ENCODE measurements around the gene NIPBL. TPM values are rescaled to one million over a fixed set of nuclear protein-coding genes. Genes with fewer than 3 reads are reported as not detected.

Gene NIPBL
- total and polyA plus RNA-seq, 2 of the 8 experiments (the other 6 are each of a cell fraction or from before 2014, with no cell fraction given): 21.1 to 53.5 TPM

- TF ChIP-seq EZH2 (IDR thresholded peaks at IDR 0.05; ENCODE audit: low read depth, low read length, severe bottlenecking): no peak
Measured at GRCh38 chr5:36946101-36946500, 69.5 kb downstream of the NIPBL start (continued).

- H2BK5ac ChIP-seq (ENCODE audit: low read depth, low read length): no peak overlapping the region
- no peak overlapping the region for H3K18ac ChIP-seq (ENCODE audit: extremely low read depth, low read length)
- no peaks in the 10 kb centered on the region for H3K23me2 ChIP-seq (ENCODE audit: low read depth, low read length)
- no peaks in the 10 kb centered on the region for H3K79me1 ChIP-seq (ENCODE audit: low read depth, low read length)
- no peak overlapping the region for H2BK15ac ChIP-seq (ENCODE audit: low read length)
- no peak overlapping the region for H3K14ac ChIP-seq (ENCODE audit: insufficient read length)
- H3K4ac ChIP-seq (replicated peaks; ENCODE audit: insufficient read length, low read depth, low read length): no peak overlapping the region
- no peak overlapping the region for H2AK5ac ChIP-seq (ENCODE audit: low read depth, low read length)
- H2BK120ac ChIP-seq (replicated peaks; ENCODE audit: low read depth, low read length): no peak overlapping the region
- H3K4me2 ChIP-seq (ENCODE audit: insufficient read depth in 1 of 2, low read depth in 2 of 2, low read length in 2 of 2): no peak overlapping the region
- no peak for DNase-seq (ENCODE audit: low read depth in 1 of 2, low spot score in 2 of 2)
- H4K20me1 ChIP-seq (replicated peaks in 1 of 2; ENCODE audit: control insufficient read depth in 1 of 2, insufficient read depth in 2 of 2, low read length in 2 of 2): peaks cover 1 to 3% of the 10 kb centered on the region in 2 experiments
- no peak overlapping the region for H2BK12ac ChIP-seq (ENCODE audit: low read depth, low read length)
- H4K91ac ChIP-seq (replicated peaks; ENCODE audit: insufficient read length, low read length): no peak overlapping the region
- no peaks in the 10 kb centered on the region for H3K27me3 ChIP-seq (replicated peaks in 1 of 4; ENCODE audit: control insufficient read depth in 3 of 4, extremely low read depth in 1 of 4, insufficient read depth in 3 of 4, low read length in 3 of 4)
- H2BK20ac ChIP-seq (ENCODE audit: low read length): no peak overlapping the region
- FAIRE-seq: no peak
- no peak overlapping the region for H3K9ac ChIP-seq (replicated peaks in 1 of 4; ENCODE audit: extremely low read depth in 1 of 4, low read depth in 3 of 4, low read length in 3 of 4)
- H4K8ac ChIP-seq (ENCODE audit: extremely low read depth, insufficient read depth, low read length): no peak overlapping the region
- no peaks in the 10 kb centered on the region for H3K4me1 ChIP-seq (replicated peaks in 1 of 4; ENCODE audit: control insufficient read depth in 3 of 4, insufficient read depth in 4 of 4, low read length in 3 of 4)
- no peaks in the 10 kb centered on the region for H3K9me3 ChIP-seq (ENCODE audit: insufficient read depth in 2 of 2, low read depth in 1 of 2, low read length in 1 of 2)
- peaks cover 0 to 90% of the 10 kb centered on the region in 2 experiments; a peak in 2 of 4 replicates for H3K79me2 ChIP-seq (ENCODE audit: control insufficient read depth in 1 of 2, insufficient read depth in 2 of 2, low read length in 2 of 2)
- no peak overlapping the region for H3K56ac ChIP-seq (replicated peaks; ENCODE audit: insufficient read length, low read depth, low read length)
- H4K5ac ChIP-seq (ENCODE audit: insufficient read length, low read depth, low read length): no peak overlapping the region
- ChIA-PET CTCF (ENCODE audit: partially characterized antibody) (interaction anchor here (1.3 kb wide), 1 partner anchor 9 kb away, joined by 3 read pairs; no protein-coding TSS in a partner anchor), POLR2A (ENCODE audit: partially characterized antibody) (interaction anchor here (0.7 kb wide), 1 partner anchor 183 kb away, joined by 3 read pairs; no protein-coding TSS in a partner anchor)
- H3K4me3 ChIP-seq (ENCODE audit: extremely low read depth in 1 of 4, insufficient read depth in 2 of 4, low read depth in 3 of 4, low read length in 4 of 4): no peak overlapping the region
- H3K23ac ChIP-seq (ENCODE audit: insufficient read length): no peak overlapping the region
- H2AFZ ChIP-seq (ENCODE audit: low read length): no peak overlapping the region
- H3K36me3 ChIP-seq (ENCODE audit: control insufficient read depth in 2 of 4, insufficient read depth in 4 of 4, low read length in 3 of 4): no peaks in the 10 kb centered on the region
- no peak for TF ChIP-seq TCF12 (IDR thresholded peaks at IDR 0.05; ENCODE audit: low read depth, low read length)
- no peak for TF ChIP-seq JUN (IDR thresholded peaks at IDR 0.05; ENCODE audit: low read depth, low read length)
- no peak for TF ChIP-seq SP4 (IDR thresholded peaks at IDR 0.05; ENCODE audit: low read length)
- TF ChIP-seq, protein P1, sequence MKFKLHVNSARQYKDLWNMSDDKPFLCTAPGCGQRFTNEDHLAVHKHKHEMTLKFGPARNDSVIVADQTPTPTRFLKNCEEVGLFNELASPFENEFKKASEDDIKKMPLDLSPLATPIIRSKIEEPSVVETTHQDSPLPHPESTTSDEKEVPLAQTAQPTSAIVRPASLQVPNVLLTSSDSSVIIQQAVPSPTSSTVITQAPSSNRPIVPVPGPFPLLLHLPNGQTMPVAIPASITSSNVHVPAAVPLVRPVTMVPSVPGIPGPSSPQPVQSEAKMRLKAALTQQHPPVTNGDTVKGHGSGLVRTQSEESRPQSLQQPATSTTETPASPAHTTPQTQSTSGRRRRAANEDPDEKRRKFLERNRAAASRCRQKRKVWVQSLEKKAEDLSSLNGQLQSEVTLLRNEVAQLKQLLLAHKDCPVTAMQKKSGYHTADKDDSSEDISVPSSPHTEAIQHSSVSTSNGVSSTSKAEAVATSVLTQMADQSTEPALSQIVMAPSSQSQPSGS (IDR thresholded peaks at IDR 0.05; ENCODE audit: low read length): no peak
- TF ChIP-seq HDAC6 (IDR thresholded peaks at IDR 0.05; ENCODE audit: low read depth, low read length): no peak
- TF ChIP-seq SP1 (IDR thresholded peaks at IDR 0.05; ENCODE audit: low read depth, low read length): no peak
- H3K27ac ChIP-seq (ENCODE audit: low read depth, low read length): no peak overlapping the region
Measured at GRCh38 chr5:36948041-36948440, 71.5 kb downstream of the NIPBL start.

All from H1 (cell line).